Measurements from ENCODE around the gene ACSL3.

- TF ChIP-seq, protein P1, sequence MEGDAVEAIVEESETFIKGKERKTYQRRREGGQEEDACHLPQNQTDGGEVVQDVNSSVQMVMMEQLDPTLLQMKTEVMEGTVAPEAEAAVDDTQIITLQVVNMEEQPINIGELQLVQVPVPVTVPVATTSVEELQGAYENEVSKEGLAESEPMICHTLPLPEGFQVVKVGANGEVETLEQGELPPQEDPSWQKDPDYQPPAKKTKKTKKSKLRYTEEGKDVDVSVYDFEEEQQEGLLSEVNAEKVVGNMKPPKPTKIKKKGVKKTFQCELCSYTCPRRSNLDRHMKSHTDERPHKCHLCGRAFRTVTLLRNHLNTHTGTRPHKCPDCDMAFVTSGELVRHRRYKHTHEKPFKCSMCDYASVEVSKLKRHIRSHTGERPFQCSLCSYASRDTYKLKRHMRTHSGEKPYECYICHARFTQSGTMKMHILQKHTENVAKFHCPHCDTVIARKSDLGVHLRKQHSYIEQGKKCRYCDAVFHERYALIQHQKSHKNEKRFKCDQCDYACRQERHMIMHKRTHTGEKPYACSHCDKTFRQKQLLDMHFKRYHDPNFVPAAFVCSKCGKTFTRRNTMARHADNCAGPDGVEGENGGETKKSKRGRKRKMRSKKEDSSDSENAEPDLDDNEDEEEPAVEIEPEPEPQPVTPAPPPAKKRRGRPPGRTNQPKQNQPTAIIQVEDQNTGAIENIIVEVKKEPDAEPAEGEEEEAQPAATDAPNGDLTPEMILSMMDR (IDR thresholded peaks at IDR 0.05) = no peak
- TF ChIP-seq ZFX (IDR thresholded peaks at IDR 0.05; ENCODE audit: borderline replicate concordance) = no peak
These were observed 32.3 kb upstream of the ACSL3 start for GRCh38 chr2:222828572-222828971.
